Measurements from ENCODE around the gene AANAT.

The AANAT gene

GRCh38 chr17:76468634-76469010, 1.2 kb downstream of the AANAT start:
- no peak for DNase-seq (ENCODE audit: low read depth)

GRCh38 chr17:76469076-76469990, 1.9 kb downstream of the AANAT start:
- DNase-seq (ENCODE audit: low read depth) = no peak

GRCh38 chr17:76469991-76470739, 2.8 kb downstream of the AANAT start:
- DNase-seq (ENCODE audit: low read depth) = no peak

- DNase-seq (ENCODE audit: low read depth) = no peak
These were observed 4.3 kb downstream of the AANAT start for GRCh38 chr17:76471498-76472257.

- DNase-seq (ENCODE audit: low read depth) = no peak
These were observed 4.8 kb downstream of the AANAT start for GRCh38 chr17:76472258-76472645.

- no peak for DNase-seq (ENCODE audit: low read depth)
These were observed 5.3 kb downstream of the AANAT start for GRCh38 chr17:76472726-76473125.

- no peak for DNase-seq (ENCODE audit: low read depth)
These were observed 6.2 kb downstream of the AANAT start for GRCh38 chr17:76473541-76473985.

- no peak for DNase-seq (ENCODE audit: low read depth)
These were observed 6.8 kb downstream of the AANAT start for GRCh38 chr17:76474238-76474637.

- DNase-seq (ENCODE audit: low read depth) = no peak
These were observed 7.5 kb downstream of the AANAT start for GRCh38 chr17:76474894-76475293.

GRCh38 chr17:76475302-76475701, 7.9 kb downstream of the AANAT start:
- no peak for DNase-seq (ENCODE audit: low read depth)

- no peak for DNase-seq (ENCODE audit: low read depth)
These were observed 9.3 kb downstream of the AANAT start for GRCh38 chr17:76476736-76477135.

- no peak for DNase-seq (ENCODE audit: low read depth)
These were observed 10.2 kb downstream of the AANAT start for GRCh38 chr17:76477576-76477975.

GRCh38 chr17:76478097-76478496, 10.7 kb downstream of the AANAT start:
- DNase-seq (ENCODE audit: low read depth) = no peak

- no peak for DNase-seq (ENCODE audit: low read depth)
These were observed 11.5 kb downstream of the AANAT start for GRCh38 chr17:76478730-76479514.

GRCh38 chr17:76479515-76480060, 12.2 kb downstream of the AANAT start:
- no peak for DNase-seq (ENCODE audit: low read depth)

GRCh38 chr17:76480632-76481031, 13.2 kb downstream of the AANAT start:
- DNase-seq (ENCODE audit: low read depth) = no peak

- DNase-seq (ENCODE audit: low read depth) = no peak
These were observed 13.8 kb downstream of the AANAT start for GRCh38 chr17:76481071-76481655.

- DNase-seq (ENCODE audit: low read depth) = no peak
These were observed 16.9 kb downstream of the AANAT start for GRCh38 chr17:76484228-76484725.

- no peak for DNase-seq (ENCODE audit: low read depth)
These were observed 18.2 kb downstream of the AANAT start for GRCh38 chr17:76485569-76485968.

- DNase-seq (ENCODE audit: low read depth) = no peak
These were observed 20.2 kb downstream of the AANAT start for GRCh38 chr17:76487451-76488192.
